GM12878 (cell line): ENCODE measurements around the gene BRD2. TPM values are rescaled to one million over a fixed set of nuclear protein-coding genes. Genes with fewer than 3 reads are reported as not detected.

ENCODE experiments used
- ATAC-seq: fragments of 200-7000 bp; cut with Tn5 transposase; 3 replicates; pipeline ENCODE4 v1.9.1; 2020; ENCODE audit warnings: mild to moderate bottlenecking, moderate library complexity
- BruUV-seq: library from RNA; stranded (reverse); fragments of 400-500 nt; replicated peaks from 2 replicates; lab custom pipeline; 2021; lab: Mats Ljungman, UMichigan
- CTCF ChIA-PET: fragments of 300-600 bp; sonication (Branson Sonifier 250); formaldehyde crosslinking; extraction: SDS; loops from one replicate; lab custom pipeline; 2021; ENCODE audit warnings: inconsistent platforms; lab: Yijun Ruan, JAX
- POLR2A ChIA-PET: fragments of 350-600 bp; formaldehyde crosslinking; extraction: SDS; loops from one replicate; lab custom pipeline; 2021; ENCODE audit warnings: inconsistent platforms; lab: Charles Lee
- RAD21 ChIA-PET: fragments of 300-600 bp; sonication (Branson Sonifier 250); formaldehyde crosslinking; loops from one replicate; lab custom pipeline; 2023; ENCODE audit warnings: antibody characterized with exemption; ENCODE audit not compliant: unreplicated experiment; lab: Charles Lee
- SMC1A ChIA-PET: fragments of 300-600 bp; sonication (Branson Sonifier 250); formaldehyde crosslinking; loops from one replicate; lab custom pipeline; 2023; ENCODE audit not compliant: unreplicated experiment, uncharacterized antibody; lab: Charles Lee
- DNase-seq: peaks from one replicate; pipeline ENCODE4 v3.0.0-alpha.2; 2011; ENCODE audit warnings: low read depth, low spot score
- FAIRE-seq: peaks from 3 replicates; lab custom pipeline; 2011; peaks lifted over from hg19 to GRCh38; lab: Jason Lieb, UNC
- H2AFZ ChIP-seq: 2 replicates; pipeline ENCODE4 v1.6.0; 2011; ENCODE audit warnings: low read depth, low read length, control low read depth; ENCODE audit not compliant: control insufficient read depth
- H3K27ac ChIP-seq: 2 replicates; pipeline ENCODE4 v1.5.1; 2011; ENCODE audit warnings: control low read depth; ENCODE audit not compliant: control insufficient read depth, insufficient read depth
- H3K27me3 ChIP-seq, 2 experiments: replicated peaks in 1 of 2; 2 replicates each; pipeline versions ENCODE4 v1.6.0 to v1.6.1; 2011; ENCODE audit warnings: low read length in 1 of 2; ENCODE audit not compliant: control insufficient read depth in 2 of 2, insufficient read depth in 2 of 2
- H3K36me3 ChIP-seq, 2 experiments: 2 replicates each; pipeline ENCODE4 v1.5.1; 2011; ENCODE audit warnings: low read length in 1 of 2; ENCODE audit not compliant: control insufficient read depth in 2 of 2, insufficient read depth in 2 of 2
- H3K4me1 ChIP-seq: 2 replicates; pipeline ENCODE4 v1.6.1; 2011; ENCODE audit warnings: mild to moderate bottlenecking, low read length, moderate library complexity, mixed read lengths; ENCODE audit not compliant: control insufficient read depth, insufficient read depth
- H3K4me2 ChIP-seq: 2 replicates; pipeline ENCODE4 v1.6.0; 2011; ENCODE audit warnings: control low read depth; ENCODE audit not compliant: control insufficient read depth, insufficient read depth
- H3K4me3 ChIP-seq: fragments of 200-600 bp; sonication (generic); 2 replicates; pipeline ENCODE4 v1.5.1; 2016
- H3K79me2 ChIP-seq: 2 replicates; pipeline ENCODE4 v1.6.0; 2011; ENCODE audit warnings: low read length; ENCODE audit not compliant: control insufficient read depth, insufficient read depth
- H3K9ac ChIP-seq: 2 replicates; pipeline ENCODE4 v1.8.0; 2011; ENCODE audit warnings: low read length, control low read depth, mixed read lengths; ENCODE audit not compliant: control insufficient read depth, insufficient read depth
- H3K9me3 ChIP-seq: replicated peaks from 3 replicates; pipeline ENCODE4 v1.5.1; 2011; ENCODE audit warnings: mild to moderate bottlenecking, low read length; ENCODE audit not compliant: control insufficient read depth, insufficient read depth
- H4K20me1 ChIP-seq: 2 replicates; pipeline ENCODE4 v1.6.0; 2011; ENCODE audit not compliant: control insufficient read depth, insufficient read depth
- BMI1 ChIP-seq: fragments of 450-650 bp; IDR thresholded peaks from 2 replicates; pipeline ENCODE4 v1.6.1; 2016; ENCODE audit warnings: mild to moderate bottlenecking, moderate library complexity, borderline replicate concordance
- BRCA1 ChIP-seq: IDR thresholded peaks from 2 replicates; pipeline ENCODE4 v1.6.1; 2011; ENCODE audit warnings: low read depth, low read length, improper control_type of control experiment
- CBFB ChIP-seq: IDR thresholded peaks from 2 replicates; pipeline ENCODE4 v1.6.1; 2016; ENCODE audit warnings: antibody characterized with exemption, low read depth
- ETV6 ChIP-seq, 2 experiments: fragments of 450-650 bp in 1 of 2; IDR thresholded peaks in 1 of 2; conservative IDR thresholded peaks in 1 of 2; 2 replicates each; pipeline ENCODE4 v1.6.1; 2014; ENCODE audit warnings: antibody characterized with exemption in 1 of 2, borderline replicate concordance in 1 of 2, low read depth in 1 of 2, mild to moderate bottlenecking in 1 of 2, moderate library complexity in 1 of 2
- HCFC1 ChIP-seq: fragments of 150-350 bp; IDR thresholded peaks from 2 replicates; pipeline ENCODE4 v1.6.1; 2014; ENCODE audit warnings: low read length
- HDAC2 ChIP-seq: fragments of 200-600 bp; sonication (generic); IDR thresholded peaks from 2 replicates; pipeline ENCODE4 v1.6.1; 2017
- IKZF2 ChIP-seq, 2 experiments: fragments of 450-650 bp; IDR thresholded peaks; 2 replicates each; pipeline ENCODE4 v1.6.1; 2017; ENCODE audit warnings: mild to moderate bottlenecking in 2 of 2, moderate library complexity in 2 of 2
- NRF1 ChIP-seq: conservative IDR thresholded peaks from 2 replicates; pipeline ENCODE4 v1.6.1; 2011; ENCODE audit warnings: mild to moderate bottlenecking, low read depth, low read length, improper control_type of control experiment
- SREBF1 ChIP-seq: IDR thresholded peaks from 2 replicates; pipeline ENCODE4 v1.6.1; 2012; ENCODE audit warnings: mild to moderate bottlenecking, low read length
- TCF3 ChIP-seq: IDR thresholded peaks from 2 replicates; pipeline ENCODE4 v1.6.1; 2012; ENCODE audit warnings: low read depth, mild to moderate bottlenecking, low read length, borderline replicate concordance; ENCODE audit not compliant: insufficient read depth
- WRNIP1 ChIP-seq: IDR thresholded peaks from 2 replicates; pipeline ENCODE4 v1.6.1; 2011; ENCODE audit warnings: low read depth, low read length, improper control_type of control experiment, borderline replicate concordance
- ZNF274 ChIP-seq: IDR thresholded peaks from one replicate; pipeline ENCODE4 v1.8.0; 2011; ENCODE audit not compliant: insufficient read length, insufficient read depth
- WGBS: methylation state at CpG from one replicate; pipeline ENCODE4 v1.1.6; 2016; ENCODE audit warnings: low lambda C conversion rate; ENCODE audit not compliant: insufficient replicate concordance, insufficient coverage; ENCODE audit errors: missing lambda C conversion rate; 5-methylcytosine and 5-hydroxymethylcytosine counted together
- in situ Hi-C: fragments of 300-500 bp; cut with MboI; formaldehyde crosslinking; loops from 9 replicates; pipeline ENCODE4 v1.14.3; 2018; ENCODE audit warnings: mixed read lengths
- intact Hi-C: fragments of 100-400 bp; cut with micrococcal nuclease; formaldehyde crosslinking; loops from one replicate; pipeline ENCODE4 v1.14.2; 2022; ENCODE audit not compliant: unreplicated experiment
- polyA plus RNA-seq, 11 experiments: library from polyadenylated mRNA; depleted of rRNA in 4 of 11; unstranded in 6 of 11; stranded (reverse) in 5 of 11; fragments of >200 nt; fragmentation: Nextera tagmentation in 4 of 11; fragmentation: Illumina TruSeq in 1 of 11; extraction: Ambion mirVana in 4 of 11; extraction: Trizol in 1 of 11; gene quantifications; 1 replicate in 1 of 11; 2 replicates in 10 of 11; pipeline versions ENCODE4 v1.2.1 to v1.2.3, GENCODE V29; 2011 to 2016; ENCODE audit warnings: inconsistent platforms in 2 of 11, missing spikeins in 2 of 11, low read depth in 1 of 11
- total RNA-seq, 4 experiments: library from RNA; depleted of rRNA in 3 of 4; stranded (reverse); fragments of >200 nt in 3 of 4; fragmentation: Illumina TruSeq in 1 of 4; extraction: Trizol in 1 of 4; gene quantifications; 2 replicates each; pipeline versions ENCODE4 v1.2.1 to v1.2.3, GENCODE V29; 2013 to 2021
- TF ChIP-seq, protein P1 (sequence below): fragments of 450-650 bp; conservative IDR thresholded peaks from 2 replicates; pipeline ENCODE4 v1.6.1; 2017; ENCODE audit warnings: mild to moderate bottlenecking, moderate library complexity
- TF ChIP-seq, protein P2 (sequence below): fragments of 450-650 bp; IDR thresholded peaks from 2 replicates; pipeline ENCODE4 v1.6.1; 2017; ENCODE audit warnings: antibody characterized with exemption, mild to moderate bottlenecking, moderate library complexity

Gene BRD2
- total and polyA plus RNA-seq, 10 of the 15 experiments (the other 5 are each of a cell fraction or from before 2014, with no cell fraction given), result 32.2 to 239 (median 139) TPM

DNA sequence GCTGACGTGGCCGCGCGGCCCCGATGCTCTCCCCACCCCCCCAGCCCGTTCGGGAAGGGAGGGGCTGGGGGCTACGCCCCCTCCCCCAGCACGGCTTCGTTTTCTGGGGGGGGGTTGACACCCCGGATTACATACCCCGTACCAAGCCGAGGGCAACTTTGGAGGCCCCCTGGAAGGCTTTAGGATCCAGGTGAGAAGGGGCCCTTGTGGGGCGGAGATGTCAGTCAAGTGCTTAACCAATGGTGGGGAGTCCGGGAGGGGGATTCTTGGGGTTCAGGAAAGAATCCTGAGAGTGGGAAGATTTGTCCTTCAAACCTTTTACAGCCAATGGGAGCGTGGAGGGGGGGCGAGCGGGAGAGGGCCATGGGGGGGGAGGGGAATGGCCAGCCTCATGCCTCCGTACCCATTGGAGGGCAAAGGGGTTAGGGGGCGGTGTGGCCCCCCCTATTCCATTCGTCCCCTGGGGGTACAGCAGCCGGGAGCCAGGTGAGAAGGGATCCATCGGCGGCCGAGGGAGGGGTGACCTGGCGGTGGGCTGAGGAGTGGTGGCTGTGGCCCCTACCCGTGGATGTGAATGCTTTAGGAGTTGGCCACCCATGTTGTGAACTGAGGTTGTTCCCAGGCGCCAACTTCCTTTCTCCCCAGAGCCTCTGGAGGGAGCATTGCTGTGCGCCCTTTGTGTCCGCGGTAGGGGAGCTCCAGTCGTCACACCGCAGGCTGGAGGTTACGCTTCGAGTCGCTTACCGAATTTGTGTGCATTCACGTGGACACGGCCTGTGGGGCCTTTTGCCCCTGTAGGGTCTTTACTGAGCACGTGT, 682 bp downstream of the BRD2 start (continued):
- TF ChIP-seq, protein P1, sequence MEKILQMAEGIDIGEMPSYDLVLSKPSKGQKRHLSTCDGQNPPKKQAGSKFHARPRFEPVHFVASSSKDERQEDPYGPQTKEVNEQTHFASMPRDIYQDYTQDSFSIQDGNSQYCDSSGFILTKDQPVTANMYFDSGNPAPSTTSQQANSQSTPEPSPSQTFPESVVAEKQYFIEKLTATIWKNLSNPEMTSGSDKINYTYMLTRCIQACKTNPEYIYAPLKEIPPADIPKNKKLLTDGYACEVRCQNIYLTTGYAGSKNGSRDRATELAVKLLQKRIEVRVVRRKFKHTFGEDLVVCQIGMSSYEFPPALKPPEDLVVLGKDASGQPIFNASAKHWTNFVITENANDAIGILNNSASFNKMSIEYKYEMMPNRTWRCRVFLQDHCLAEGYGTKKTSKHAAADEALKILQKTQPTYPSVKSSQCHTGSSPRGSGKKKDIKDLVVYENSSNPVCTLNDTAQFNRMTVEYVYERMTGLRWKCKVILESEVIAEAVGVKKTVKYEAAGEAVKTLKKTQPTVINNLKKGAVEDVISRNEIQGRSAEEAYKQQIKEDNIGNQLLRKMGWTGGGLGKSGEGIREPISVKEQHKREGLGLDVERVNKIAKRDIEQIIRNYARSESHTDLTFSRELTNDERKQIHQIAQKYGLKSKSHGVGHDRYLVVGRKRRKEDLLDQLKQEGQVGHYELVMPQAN, result 0 out of 2 replicates have a peak, but pooled peaks have one; percentile 8
- TF ChIP-seq ETV6 (conservative IDR thresholded peaks at IDR 0.05 in 1 of 2, IDR thresholded peaks at IDR 0.05 in 1 of 2; ENCODE audit: borderline replicate concordance in 1 of 2, low read depth in 1 of 2) (no peak), IKZF2 (IDR thresholded peaks at IDR 0.05) (peak; percentile 44 to 55; a peak in 3 of 4 replicates)

DNA sequence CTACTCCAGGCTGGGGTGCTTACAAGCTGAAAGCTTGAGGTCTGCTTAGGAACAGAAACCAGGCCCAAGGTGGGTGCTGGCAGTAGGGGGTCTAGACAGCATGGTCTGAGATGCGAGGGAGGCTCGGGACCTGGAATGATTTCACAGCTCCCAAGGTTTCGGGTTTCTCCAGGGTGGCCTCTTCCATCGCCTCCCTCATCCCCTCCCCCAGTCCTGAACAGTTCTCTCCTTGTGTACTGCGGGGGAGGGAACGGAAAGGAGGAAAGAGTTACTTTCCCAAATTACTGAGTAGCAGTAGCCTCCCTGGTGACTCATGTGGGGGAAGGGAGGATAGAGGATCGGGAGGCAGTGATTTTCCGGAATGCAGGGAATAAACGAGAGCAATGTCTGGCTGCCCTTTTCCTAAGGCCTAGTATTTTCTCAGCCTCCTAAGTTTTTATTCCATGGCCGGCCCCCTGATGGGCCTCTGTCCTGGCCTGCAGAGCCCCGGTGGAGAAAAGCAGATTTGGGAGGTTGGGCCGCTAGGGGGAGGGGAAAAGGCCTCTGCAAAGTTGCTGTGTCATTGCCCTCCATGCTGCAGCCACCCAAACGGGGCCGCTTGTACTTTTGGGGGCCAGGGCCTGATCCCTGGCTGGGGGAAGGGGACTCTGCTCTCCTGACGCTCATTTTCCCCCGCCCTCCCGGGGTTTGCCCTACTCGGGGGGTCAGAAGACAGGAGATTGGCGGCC, 1.5 kb downstream of the BRD2 start:
- TSS peak; percentile 56 for BruUV-seq
- ChIA-PET CTCF (interaction anchor here (0.9 to 13.8 kb wide), 8 partner anchors 11 to 132 kb away, joined by 3 to 243 read pairs (median 24); partner anchors contain the start of genes HLA-DMA, HLA-DMB and TAP2), POLR2A (interaction anchor here (0.8 to 16.6 kb wide), 17 partner anchors 9 to 131 kb away, joined by 3 to 486 read pairs (median 7); partner anchors contain the start of genes HLA-DMA, HLA-DMB, HLA-DPA1 and HLA-DPB1), RAD21 (interaction anchor here (0.9 to 12.2 kb wide), 10 partner anchors 14 to 131 kb away, joined by 3 to 224 read pairs (median 20); partner anchors contain the start of genes HLA-DMA, HLA-DMB and TAP2), SMC1A (interaction anchor here (1.8 to 17.2 kb wide), 6 partner anchors 15 to 130 kb away, joined by 7 to 347 read pairs (median 62); partner anchors contain the start of genes HLA-DMA, HLA-DMB and TAP2)
- Histone ChIP-seq H3K4me2 (peak overlapping the region; percentile 68), H3K9ac (peak overlapping the region; percentile 100), H3K4me3 (peak overlapping the region; percentile 90), H3K9me3 (no peaks in the 10 kb centered on the region), H3K4me1 (peaks cover 8% of the 10 kb centered on the region), H4K20me1 (peaks cover 23% of the 10 kb centered on the region), H3K79me2 (peaks cover 85% of the 10 kb centered on the region), H3K36me3 (peaks cover 16 to 20% of the 10 kb centered on the region in 2 experiments), H2AFZ (no peak overlapping the region), H3K27me3 (no peaks in the 10 kb centered on the region), H3K27ac (peak overlapping the region; percentile 100)
- DNase-seq, result no peak
- in situ Hi-C loops, result loop anchor here (25.0 kb wide), 2 partner anchors 1408 to 1692 kb away; partner anchors contain the start of gene LTA
- ATAC-seq, result no peak; the same call in 2 of the 3 replicates
- no peak for FAIRE-seq
- intact Hi-C loops, result loop anchor here (2.0 to 5.0 kb wide), 3 partner anchors 17 to 128 kb away; partner anchors contain the start of genes HLA-DMA and PSMB8
- WGBS, result 0% methylated on average over 19 of the region's 19 CpGs
- no peak for TF ChIP-seq ZNF274
- no peak for TF ChIP-seq SREBF1
- TF ChIP-seq BRCA1, result no peak
- TF ChIP-seq CBFB, result no peak
- TF ChIP-seq BMI1, result no peak
- TF ChIP-seq HCFC1, result 0 out of 2 replicates have a peak, but pooled peaks have one; percentile 41
- TF ChIP-seq TCF3, result no peak
- peak; percentile 76; the same call in 1 of the 2 replicates for TF ChIP-seq WRNIP1
- no peak for TF ChIP-seq NRF1
- TF ChIP-seq, protein P2, sequence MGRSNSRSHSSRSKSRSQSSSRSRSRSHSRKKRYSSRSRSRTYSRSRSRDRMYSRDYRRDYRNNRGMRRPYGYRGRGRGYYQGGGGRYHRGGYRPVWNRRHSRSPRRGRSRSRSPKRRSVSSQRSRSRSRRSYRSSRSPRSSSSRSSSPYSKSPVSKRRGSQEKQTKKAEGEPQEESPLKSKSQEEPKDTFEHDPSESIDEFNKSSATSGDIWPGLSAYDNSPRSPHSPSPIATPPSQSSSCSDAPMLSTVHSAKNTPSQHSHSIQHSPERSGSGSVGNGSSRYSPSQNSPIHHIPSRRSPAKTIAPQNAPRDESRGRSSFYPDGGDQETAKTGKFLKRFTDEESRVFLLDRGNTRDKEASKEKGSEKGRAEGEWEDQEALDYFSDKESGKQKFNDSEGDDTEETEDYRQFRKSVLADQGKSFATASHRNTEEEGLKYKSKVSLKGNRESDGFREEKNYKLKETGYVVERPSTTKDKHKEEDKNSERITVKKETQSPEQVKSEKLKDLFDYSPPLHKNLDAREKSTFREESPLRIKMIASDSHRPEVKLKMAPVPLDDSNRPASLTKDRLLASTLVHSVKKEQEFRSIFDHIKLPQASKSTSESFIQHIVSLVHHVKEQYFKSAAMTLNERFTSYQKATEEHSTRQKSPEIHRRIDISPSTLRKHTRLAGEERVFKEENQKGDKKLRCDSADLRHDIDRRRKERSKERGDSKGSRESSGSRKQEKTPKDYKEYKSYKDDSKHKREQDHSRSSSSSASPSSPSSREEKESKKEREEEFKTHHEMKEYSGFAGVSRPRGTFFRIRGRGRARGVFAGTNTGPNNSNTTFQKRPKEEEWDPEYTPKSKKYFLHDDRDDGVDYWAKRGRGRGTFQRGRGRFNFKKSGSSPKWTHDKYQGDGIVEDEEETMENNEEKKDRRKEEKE, result no peak
- TF ChIP-seq HDAC2, result no peak
